Activated CD4-positive, alpha-beta T cell treated with anti-CD3 and anti-CD28 coated beads, Interleukin-2, amount 50 U/mL, for 16 hours (primary cell): ENCODE data around the gene AKAP7.

ENCODE experiments used
- DNase-seq: peaks from one replicate; pipeline ENCODE4 v3.0.0-alpha.2; 2020

Gene AKAP7

DNA sequence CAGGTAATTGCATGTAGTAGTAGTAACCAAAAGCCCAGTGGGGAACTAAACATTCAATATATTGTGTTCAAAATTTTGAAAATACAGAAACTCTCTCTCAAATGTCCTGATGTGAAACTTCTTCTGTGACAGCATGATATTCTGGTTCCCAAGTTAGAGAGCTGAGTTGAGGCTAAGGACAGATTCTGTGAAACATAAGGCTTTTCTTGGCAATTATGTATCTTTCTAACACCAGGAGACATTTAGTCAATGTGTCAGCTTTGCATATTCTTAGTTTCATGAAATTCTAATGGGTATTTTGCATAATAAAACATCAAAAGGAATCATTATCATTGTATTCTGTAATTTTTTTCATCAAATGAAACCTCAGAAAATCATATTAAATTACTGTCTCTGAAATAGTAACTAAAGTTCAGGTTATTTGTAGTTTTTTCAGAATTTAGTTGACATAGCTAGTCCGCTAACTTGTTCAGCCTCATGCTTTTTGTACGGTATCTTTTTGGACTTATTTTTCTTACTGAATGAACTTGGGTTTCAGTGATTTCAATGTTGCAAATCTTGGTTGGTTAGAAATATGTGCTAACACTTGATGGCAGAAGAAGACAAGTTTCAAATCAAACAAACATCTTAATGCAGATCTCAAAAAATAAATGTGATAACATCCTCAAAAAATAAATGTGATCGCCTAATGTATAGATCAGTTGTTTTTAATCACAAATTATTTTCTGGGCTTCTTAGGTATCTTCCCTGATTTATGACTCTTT lies 70.4 kb downstream of the AKAP7 start:
- no peak for DNase-seq

DNA sequence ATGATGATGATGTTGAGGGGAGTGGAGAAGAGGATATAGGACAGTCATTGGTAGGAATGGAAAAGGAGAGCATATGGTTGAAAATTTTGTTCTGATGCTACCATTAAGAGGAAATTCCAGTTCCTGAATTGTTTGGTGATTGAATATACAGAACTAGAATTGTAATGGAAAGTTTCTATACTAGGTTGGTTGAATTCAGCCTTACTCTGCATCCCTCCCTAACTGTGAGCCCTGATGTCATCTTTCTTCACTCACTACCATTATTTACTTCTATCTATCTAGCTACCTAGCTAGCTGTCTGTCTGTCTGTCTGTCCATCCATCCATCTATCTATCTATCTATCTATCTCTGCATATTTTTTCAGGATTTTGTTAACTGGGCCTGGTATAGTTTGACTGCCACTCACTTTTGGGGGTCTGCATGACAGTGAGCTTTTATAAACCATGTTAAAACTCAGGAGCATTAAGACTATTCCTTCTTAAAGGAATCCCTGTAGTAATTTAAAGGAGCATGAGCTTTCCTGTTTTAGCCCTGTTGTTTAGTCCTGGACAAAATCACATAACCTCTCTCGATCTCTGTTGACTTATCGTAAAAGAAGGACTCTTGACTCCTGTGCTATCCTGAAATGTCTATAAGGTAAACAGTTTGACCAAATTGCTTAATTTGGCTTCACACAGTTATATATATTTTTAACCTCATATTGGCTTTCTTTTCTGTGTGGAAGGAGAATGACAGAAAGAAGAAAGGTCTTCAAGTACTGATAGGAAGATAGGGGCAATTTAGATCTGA lies 71.4 kb downstream of the AKAP7 start:
- no peak for DNase-seq

DNA sequence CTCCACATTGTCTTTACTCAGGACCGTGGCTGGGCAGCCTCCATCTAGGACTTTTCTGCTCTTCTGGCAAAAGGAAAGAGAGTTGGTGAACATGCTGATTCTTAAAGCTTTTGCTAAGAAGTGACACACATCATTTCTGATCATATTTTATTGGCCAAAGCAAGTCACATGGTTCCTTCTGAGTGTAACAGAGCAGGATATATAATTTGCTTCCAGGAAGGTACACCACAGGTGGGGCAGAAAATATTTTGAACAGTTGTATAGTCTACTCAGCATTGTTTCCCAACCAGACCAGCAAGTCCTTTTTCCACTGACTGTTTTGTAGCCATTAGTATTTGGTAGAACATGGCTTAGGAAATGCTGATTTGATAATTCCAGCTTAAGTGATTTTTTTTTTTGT lies 73.5 kb downstream of the AKAP7 start:
- no peak for DNase-seq

DNA sequence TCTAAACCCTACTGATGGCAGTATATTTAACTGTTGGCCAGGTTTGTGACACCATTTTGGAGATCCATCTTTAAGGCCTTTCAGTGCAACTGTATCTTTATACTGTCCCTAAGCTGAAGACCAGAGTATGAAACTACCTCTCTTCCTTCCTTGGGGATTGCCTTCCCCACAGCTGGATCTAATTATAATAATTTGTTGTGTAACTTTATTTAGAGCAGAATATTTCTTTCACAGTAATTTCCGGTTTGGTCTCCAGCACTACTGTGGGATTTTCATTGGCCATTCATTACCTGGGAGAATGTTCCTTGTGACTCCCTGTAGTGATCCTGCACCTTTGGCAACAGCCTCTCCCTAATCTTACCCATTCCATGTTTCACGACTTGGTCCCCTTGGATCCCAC lies 75.2 kb downstream of the AKAP7 start:
- no peak for DNase-seq

DNA sequence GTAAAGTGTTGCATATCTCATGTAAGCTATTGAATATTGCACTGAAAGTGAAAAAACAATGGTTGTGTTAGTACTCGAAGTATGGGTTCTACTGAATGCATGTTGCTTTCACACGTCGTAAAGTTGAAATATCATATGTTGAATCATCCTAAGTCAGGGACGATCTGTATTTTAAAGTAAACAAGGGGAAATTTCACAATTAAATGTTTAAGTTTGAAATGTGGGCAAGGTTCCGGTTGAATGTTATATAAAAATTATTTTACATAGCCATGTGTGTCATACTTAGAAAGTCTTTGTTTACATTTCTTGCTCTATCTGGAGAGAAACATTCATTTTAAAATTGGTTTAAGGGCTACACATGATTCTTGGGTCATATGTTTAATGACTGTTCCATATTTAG lies 76.8 kb downstream of the AKAP7 start:
- DNase-seq, result no peak

DNA sequence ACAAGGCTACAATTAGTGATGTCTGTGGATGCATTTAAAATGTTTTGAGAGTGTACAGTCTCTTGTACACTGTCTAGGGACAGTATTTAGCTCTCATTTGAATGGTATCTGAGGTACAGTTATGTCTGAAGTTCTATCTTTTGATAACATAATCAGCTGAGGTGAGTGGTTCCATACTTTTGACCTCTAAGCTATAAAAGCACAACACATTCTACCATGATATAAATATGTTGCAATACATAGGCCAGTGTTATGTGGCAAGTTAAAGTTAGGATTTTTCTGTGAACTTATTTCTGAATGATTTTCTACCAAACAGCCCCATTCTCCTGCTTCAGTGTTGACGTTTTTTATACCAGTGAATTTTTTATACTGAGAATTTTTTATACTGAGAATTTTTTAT lies 77.6 kb downstream of the AKAP7 start:
- DNase-seq, result no peak

DNA sequence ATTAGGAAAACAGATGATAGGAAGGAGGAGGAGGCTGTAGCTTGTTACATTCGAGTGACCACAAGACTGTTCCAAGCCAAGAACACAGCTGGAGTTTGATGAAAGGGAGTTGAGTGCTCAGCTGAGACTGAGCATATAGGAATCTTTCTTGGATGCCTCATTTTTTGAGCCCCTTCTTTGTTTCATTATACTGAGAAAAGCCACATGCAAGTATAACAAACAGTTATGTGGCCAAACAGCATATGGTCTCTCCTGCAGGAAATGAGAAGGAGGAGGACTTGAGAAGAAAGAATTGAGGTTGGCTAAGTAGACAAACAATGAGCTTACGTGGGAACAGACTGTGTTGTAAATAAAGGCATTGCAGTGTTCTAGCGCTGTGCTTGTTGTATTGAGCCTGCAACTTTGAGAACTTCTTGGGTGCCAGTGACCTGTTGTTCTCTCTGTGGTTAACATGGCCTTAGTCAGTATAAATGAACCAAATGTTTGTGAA lies 78.3 kb downstream of the AKAP7 start:
- no peak for DNase-seq

DNA sequence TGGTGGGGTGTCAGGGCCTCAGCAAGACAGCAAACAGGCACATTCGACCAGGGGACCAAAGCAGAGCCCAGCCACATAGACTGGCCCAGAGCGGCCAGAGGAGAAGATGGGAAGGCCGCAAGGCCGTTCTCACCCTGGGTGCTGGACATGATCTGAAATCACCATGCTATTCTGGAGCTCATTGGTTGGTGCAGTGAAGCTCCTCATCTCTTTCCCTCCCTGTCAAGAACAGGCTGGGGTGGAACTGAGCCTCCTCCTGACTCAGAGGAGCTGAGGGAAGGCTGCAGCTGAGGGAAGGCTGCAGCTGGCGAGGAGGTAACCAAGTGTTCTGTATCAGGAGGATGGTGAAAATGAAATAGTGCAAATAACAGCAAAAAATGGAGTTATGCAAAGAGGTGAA lies 80.0 kb downstream of the AKAP7 start:
- DNase-seq, result no peak

DNA sequence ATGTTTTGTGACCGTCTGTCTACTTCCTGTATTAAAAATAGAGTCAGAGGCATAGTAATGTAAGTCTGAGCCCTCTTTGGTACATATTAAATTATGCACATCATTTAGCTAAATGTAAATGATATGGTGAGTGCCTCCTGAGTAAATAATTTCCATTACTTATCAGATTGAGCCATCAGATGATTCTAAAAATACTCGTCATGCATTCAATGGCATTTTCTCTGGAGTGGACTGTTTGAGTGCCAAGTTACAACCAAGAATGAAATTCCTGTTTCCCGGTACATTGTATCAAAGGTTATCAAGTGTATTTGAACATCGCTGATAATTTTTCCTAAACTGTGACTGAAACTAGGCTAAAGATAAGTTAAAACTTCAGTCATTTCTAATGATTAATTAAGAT lies 81.0 kb downstream of the AKAP7 start:
- no peak for DNase-seq

DNA sequence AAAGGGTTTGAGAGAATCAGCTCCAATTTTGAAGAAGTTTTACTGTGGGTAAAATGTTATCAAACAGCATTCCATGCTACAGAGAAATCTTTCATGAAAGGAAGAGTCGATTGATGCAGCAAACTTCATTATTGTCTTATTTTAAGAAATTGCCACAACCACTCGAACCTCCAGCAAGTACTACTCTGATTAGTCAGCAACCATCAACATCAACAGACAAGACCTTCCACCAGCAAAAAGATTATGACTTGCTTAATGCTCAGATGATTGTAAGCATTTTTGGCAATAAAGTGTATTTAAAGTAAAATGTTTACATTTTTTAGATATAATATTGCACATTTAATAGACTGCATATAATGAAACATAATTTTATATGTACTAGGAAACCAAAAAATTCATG lies 87.5 kb downstream of the AKAP7 start:
- DNase-seq, result no peak

DNA sequence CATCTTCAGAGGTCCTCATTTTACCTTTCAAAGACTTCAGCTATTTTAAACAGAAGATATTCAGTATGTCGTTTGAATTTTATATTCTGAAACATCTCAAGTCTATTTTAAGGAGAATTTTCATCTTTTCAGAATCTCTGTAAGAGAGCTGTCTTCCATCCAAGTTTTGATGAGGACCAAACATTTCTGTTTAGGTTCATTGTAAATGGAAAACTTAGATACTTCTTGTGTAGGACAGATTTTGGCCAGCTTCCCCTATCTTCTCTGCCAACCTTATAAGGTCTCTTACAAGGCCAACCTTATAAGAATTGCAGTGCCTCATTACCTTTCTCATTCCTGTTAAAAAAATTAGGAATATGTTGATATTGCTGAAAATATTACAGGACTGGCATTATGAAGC lies 88.1 kb downstream of the AKAP7 start:
- DNase-seq, result no peak

DNA sequence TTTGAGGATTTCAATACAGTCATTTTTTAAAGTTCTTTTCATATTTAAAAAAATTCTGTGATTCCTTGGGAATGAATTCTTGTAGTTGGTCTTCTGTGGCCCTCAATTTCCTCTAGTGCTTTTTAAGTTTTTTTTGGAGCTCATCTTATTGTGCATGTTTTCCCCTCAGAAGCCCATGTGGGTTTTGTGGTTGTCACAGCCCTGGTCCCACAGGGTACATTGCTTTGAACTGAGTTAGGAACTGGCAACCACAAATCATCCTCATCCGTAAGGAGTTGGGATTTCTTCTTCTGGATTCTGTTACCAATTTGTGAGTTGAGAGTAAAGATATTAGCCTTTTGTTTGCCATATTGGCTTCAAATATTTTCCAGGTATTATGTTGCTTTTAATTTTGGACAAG lies 89.9 kb downstream of the AKAP7 start:
- DNase-seq, result no peak

DNA sequence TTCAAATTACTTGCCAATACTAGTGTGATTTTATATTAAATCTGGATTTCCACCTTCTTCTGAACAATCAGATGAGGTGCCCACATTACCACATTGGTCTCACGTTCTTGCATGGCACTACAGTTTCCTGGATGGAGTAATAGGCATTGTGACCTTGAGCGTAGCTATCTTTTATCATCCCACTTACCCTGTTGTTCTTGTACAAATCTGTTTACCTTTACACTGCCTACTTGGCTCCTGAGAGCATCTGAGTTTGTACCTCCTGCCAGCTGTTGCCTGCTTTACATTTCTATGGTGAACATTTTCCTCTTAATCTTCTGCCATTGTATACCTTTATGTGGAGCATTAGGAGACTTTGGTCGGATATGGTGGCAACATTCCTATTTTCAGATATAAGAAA lies 90.7 kb downstream of the AKAP7 start:
- no peak for DNase-seq

DNA sequence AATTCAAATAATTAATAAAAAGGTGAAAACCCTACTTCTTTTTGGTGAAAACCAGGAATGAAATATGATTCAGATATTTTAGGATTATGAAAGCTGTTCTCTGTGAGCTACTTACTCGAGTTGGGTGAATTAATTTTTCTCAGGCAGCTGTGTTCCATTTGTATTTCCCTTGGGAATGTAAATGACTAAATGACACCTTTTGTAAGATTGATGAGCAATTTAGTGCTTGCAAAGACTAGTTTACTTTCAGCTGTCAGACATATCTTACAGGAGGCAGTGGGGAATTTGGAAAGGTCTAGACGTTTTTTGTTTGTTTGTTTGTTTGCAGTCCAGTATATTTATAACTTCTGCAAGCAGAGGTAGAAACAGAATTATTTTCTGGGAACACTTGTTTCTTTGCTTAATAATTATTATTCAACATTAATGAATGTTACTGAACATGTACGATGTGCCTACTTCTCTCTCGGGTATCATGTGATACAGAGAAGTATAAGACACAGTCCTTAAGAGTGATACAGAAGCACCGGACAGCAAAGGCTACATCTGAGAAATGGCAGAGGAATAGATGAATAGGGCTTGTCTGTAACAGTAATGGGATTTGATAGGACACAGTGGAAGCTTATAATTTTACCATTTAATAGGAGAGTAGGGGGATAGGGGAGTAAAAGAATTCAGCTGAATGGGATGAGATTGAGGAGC lies 91.3 kb downstream of the AKAP7 start:
- no peak for DNase-seq

DNA sequence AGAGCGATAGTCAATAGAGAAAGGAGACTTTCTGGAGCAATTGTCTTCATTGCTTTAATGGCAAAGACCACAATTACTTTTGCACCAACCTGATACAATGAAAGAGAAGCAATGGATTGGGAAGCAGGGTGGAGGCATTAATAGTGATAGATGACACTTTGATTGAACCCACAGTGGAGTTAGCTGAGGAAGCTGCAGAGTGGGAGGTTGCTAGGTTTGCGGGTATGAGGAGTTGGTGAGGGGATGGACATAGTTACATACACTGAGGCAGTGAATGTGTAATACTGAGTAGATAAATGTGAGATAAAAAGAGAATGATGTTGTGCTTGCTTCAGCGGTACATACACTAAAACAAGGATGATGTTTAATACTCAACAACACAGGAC lies 91.9 kb downstream of the AKAP7 start:
- DNase-seq, result no peak

DNA sequence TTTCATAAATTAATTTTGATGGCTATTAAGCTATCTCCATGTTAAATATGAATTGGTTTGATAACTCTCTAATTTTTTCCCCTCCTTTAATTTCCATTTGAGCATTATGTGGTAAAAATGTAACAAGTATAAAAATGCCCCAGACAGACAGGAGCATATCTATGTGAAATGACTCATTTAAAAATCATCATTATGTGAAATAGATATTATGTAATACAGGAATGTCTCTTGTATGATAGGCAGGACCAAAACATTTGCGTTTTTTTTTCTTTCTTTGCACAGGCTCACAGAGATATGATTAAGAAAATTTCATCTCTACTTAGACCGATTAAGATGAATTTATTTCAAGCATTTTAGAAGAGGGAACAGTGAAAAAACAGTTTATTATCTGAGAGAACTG lies 95.8 kb downstream of the AKAP7 start:
- DNase-seq, result no peak

DNA sequence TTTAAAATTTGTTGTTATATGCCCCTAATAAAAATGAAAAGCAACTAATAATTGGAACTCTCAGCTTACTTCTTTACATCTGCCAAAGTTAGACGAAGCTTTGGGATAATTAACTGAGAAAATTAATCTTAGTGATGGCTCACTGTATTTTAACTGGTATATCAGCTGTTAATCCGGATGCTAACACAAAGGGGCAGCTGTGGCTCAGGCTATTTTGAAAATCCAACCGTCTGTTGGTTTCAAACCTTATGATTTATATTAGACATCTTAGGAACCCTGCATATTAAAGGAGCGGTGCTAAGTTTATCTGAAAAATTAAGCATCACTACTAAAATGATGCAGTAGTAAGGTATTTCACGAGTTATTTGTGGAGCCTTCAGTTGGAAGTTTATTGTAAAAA lies 96.6 kb downstream of the AKAP7 start:
- DNase-seq, result no peak

DNA sequence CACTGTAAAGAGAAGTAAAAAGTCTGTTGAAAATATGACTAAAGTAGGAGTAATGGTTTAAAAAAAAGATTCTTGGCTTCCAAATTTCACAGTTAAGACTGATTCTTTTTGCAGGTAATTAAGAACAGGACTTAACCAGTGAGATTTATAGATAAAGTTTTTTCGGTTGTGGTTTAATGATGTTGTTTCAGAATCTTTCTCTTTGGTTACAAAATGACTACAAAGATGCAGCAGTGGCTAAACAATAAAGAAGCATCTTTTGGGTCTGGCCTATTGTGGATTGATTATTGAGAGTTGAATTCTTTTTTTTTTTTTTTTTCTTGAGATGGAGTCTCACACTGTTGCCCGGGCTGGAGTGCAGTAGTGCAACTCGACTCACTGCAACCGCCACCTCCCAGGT lies 109.7 kb downstream of the AKAP7 start:
- peak; percentile 49 for DNase-seq

DNA sequence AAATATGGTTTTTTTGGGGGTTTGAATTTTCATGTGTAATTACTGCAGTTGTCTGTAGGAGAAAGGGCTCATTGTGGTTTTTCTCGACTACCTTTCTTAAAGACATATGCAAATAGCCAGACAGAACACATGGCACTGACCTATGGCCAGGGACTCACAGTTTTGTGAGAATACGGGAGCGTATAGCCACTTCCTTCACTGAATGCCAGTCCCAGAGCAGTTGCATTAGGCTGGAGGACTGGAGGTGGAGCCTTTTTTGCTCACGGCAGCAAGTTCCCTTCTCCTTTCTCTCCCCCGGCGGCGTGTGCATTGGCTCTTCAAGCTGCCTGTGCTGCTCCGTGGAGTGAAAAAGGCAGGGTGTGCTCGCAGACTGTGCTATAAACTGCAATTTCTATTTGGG lies 114.9 kb downstream of the AKAP7 start:
- no peak for DNase-seq

DNA sequence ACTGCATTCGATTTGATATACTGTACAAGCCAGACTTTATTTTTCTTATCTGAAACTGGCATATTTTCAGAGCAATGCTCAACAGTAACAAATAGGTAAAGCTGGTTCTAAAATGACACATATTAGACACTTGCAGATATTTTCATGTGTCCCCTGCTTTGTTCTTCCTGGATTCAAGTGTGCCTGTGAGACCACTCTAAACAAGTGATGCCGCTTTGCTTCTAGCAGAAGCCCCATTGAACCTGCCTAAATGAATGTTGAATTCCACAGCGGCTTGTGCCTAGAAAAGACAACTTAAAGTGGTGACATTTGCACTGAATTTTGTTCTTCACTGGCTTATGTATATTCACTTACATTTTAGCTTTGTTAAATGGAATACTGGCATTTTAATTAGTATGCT lies 115.7 kb downstream of the AKAP7 start:
- no peak for DNase-seq

DNA sequence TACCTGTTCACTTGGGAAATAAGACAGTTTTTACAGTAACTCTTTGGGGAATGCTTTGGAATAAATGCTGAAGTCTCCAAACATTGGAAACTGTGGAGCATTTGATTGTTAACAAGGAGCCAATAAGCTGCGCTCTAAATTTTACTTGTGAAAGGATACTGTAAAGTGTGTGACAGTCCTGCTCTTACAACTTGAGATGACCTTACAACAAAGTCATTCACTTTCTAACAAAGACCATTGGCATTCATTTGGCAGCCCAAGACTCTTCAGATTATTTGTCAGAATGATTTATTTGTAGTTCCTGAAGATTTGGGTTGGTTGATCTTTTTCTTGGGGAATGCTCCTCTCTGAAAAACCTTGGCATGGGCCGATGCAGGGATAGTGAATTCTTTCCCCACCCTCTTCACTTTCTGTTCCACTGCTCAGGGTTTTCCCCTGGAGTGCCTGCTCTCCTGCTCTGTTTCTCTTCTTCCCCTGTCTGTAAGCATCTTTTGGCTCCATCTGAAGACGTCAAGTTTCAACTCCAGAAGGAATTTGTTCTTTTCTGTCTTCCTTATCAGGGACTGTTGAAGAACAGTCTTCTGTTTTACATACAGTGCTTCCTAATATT lies 116.4 kb downstream of the AKAP7 start:
- DNase-seq, result no peak

DNA sequence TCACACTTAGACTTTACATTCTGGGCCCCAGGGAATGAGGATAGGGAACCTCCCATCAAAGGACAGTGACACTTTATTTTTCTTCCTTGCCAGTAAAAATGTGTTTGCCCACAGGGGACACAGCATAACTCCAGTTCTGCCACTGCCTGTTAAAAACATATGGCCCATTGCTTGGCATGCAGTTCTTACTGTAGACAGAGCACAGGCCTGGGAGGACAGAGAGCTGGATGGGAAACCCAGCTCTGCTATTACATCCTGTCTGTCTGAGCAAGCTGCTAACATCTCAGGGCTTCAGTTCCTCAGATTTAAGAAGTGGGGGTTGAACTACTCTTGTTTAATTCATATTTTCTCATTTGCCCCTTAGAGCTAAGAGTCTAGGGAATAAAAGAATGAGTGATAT lies 120.2 kb downstream of the AKAP7 start:
- DNase-seq, result no peak

DNA sequence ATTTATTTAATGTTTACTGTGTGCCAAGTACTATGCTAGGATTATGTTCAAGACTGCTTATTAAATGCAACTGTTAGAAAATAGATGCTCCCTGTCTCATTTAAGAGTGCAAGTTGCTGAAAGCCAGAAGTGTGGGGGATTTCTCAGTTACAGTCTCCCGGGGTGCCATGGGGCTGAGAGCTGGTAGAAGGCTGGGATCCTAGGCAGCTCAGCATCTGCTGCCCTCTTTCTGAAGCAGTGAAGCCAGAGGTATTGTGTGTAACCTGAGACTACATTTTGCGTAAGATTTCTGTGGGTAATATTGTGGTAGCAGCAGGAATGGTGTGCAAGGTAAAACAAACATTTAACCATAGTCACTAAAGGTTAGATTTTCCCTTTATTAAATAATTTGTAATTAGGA lies 120.6 kb downstream of the AKAP7 start:
- DNase-seq, result no peak

DNA sequence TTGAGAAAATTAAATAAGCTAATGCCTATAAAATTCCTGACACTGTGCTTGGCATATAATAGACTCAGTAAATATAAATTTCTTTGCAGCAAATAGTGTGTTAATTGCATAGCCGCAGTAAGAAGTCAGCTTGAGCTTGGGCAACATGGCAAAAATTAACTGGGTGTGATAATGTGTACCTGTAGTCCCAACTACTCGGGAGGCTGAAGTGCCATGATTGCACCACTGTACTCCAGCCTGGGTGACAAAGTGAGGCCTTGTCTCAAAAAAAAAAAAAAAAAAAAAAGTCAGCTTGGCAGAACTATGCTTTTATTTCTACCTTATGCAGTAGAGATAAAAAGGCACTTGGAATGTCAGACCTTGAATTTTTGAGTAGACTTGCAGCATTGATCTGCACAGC lies 121.8 kb downstream of the AKAP7 start:
- no peak for DNase-seq
